Effector CD4-positive, alpha-beta T cell (primary cell): ENCODE results near the gene JAGN1.
"Not testable (repeated sequence)": the region's sequence is repeated elsewhere in the genome, so short reads cannot be mapped to it uniquely, and the experiment has no call there.

ENCODE experiments used
- DNase-seq: peaks from one replicate; pipeline ENCODE4 v3.0.0-alpha.2; 2020
- total RNA-seq: gene quantifications from one replicate; lab custom pipeline; 2026; lab: John Stamatoyannopoulos, UW

The JAGN1 gene
- total RNA-seq, result 12.8 reads per million, percentile 37 among the genes with 10 or more reads in this experiment

GRCh38 chr3:9890249-9891071 is at the start of gene JAGN1:
TSS of gene JAGN1 (plus strand) at chr3:9890610. CDS start at chr3:9890723, 113 bp downstream.
- peak; percentile 87 for DNase-seq

- no peak for DNase-seq
Observed at GRCh38 chr3:9841015-9841414, 49.4 kb upstream of the JAGN1 start.

DNA sequence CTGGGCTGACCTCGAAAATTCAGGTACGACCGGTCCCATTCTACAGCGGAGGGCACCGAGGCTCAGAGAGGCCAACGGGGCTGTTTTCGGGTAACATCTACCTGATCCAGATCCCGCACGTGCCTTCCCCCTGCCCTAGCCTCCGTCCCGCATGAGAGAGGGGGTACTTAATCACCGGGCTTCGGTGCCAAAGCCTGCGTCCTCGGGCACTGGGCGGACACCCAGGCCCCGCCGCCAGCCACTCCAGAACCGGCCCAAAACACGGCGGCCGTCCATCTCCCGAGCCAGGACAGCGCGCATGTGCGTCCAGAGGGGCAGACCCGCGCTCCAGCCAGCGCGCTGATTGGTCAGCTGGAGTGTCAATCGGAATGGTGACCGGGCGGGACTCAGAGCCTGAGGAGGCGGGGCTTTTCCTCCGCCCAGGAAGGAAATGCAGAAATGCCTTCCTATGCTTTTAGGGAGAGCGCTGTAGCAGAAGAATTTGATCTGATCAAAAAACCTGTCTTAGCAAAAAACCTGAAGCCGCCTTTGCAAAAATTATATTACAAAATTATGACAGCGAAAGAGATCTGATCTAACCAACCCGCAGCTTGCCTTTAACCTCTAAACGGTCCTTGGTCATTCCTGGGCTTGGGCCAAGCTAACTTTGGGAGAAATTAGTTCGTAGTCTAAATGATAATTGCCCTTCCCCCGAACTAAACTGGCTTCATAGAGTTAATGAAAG is 46.5 kb upstream of the JAGN1 start, which contains the start of gene RPUSD3:
RPUSD3 (minus strand) TSS at position 294 of the 724 bp plus-strand sequence; CDS start at position 276, 18 bp downstream.
- peak; percentile 98 for DNase-seq

DNA sequence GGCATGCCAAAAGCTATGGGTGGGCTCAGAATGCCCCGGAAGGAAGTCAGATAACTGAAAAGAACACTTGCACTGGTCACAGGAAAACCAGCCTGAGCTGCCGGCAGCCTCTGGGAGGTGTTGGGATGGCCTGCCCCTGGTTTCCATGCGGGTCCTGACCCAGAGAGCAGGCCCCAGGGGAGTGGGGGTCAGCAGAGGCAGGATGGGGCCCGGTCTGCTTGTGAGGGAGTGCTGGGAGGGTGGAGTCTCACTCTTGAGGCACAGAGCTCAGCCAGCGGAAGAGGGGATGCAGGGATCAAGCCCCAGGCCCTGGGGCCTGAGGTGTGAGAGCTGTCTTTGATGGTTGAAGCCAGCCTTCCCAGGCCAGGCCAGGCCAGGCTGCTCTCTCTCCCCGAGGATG is 44.2 kb upstream of the JAGN1 start:
- DNase-seq, result no peak

- DNase-seq, result no peak
Observed at GRCh38 chr3:9846931-9847488, 43.4 kb upstream of the JAGN1 start.

DNA sequence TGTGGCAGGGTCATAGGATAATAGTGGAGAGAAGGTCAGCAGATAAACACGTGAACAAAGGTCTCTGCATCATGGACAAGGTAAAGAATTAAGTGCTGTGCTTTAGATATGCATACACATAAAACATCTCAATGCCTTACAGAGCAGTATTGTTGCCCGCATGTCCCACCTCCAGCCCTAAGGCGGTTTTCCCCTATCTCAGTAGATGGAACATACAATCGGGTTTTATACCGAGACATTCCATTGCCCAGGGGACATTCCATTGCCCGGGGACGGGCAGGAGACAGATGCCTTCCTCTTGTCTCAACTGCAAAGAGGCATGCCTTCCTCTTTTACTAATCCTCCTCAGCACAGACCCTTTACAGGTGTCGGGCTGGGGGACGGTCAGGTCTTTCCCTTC is 42.5 kb upstream of the JAGN1 start:
- not testable (repeated sequence) for DNase-seq

DNA sequence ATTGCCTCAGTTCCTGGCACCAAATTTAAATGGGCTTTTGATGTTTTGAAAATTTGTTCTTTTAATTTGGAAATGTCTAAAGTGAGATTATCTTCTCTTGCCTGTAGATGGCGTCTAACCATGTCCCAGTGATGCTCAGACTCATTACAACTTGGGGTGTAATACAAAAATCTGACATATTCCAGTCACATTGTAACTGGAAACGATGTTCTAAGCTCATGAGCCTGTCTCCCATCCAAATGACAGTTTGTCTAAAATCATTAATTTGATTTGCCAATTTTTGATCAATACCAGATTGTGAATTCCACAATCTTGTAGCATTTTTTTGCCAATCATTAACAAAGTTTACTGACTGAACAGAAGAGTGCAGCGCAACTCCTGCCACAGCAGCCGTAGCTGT is 41.5 kb upstream of the JAGN1 start:
- not testable (repeated sequence) for DNase-seq

- DNase-seq, result not testable (repeated sequence)
Observed at GRCh38 chr3:9851383-9851782, 39.0 kb upstream of the JAGN1 start.

DNA sequence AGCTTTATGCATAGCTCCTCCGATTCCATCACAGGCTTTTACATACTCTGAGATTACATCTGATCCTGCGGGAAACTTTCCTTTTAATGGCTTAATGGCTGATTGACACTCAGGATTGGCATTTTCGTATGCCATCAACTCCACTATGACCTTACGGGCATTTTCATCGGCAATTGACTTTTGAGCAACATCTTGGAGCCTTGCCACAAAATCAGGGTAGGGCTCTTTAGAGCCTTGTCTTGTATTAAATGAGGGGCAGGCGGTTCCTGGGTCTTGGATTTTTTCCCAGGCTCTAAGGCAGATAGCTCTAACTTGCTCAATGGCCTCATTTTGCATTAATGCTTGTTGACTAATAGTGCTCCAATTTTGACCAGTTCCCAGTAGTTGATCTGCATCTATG is 38.5 kb upstream of the JAGN1 start:
- not testable (repeated sequence) for DNase-seq

DNA sequence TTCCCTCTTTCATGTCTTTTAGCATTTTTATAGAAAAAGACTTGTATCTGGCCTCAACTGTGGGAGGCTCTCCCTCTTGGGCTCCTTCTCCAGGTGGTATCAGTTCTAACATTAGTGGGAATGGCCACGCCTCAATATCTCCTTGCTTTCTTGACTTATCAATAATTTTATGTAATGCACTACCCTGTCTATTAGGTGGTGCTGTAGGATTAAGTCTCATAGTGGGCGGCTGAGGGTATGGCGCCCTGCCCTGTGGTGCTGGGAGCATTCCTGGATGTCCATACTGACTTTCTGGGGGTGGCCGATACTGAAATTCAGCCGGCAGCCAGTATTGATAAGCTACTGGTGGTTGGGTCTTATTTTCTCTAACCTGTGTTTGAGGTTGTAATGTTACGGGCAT is 37.9 kb upstream of the JAGN1 start:
- no peak for DNase-seq

DNA sequence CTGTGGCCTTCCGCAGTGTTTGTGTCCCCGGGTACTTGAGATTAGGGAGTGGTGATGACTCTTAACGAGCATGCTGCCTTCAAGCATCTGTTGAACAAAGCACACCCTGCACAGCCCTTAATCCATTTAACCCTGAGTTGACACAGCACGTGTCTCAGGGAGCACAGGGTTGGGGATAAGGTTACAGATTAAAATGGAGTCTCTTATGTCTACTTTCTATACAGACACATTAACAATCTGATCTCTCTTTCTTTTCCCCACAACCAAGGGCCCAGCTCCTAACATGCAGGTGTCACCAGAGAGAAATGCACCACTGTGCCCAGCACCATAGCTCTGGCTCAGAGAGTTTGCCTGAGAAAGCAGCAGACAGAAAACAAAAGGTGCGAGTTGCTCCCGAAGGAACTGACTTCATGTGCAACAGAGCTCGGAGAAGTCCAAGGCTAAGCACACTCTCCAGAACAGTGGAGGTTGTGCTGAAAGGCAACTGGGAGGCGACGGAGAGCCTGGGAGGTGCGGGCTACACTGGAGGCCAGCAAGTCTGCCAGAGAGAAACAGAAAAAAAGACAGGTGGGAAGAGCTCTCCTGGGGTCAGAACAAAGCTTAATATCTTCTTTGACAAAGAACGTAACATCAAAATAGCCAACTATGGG is 36.0 kb upstream of the JAGN1 start:
- DNase-seq, result not testable (repeated sequence)

- DNase-seq, result no peak
Observed at GRCh38 chr3:9855594-9855993, 34.8 kb upstream of the JAGN1 start.

DNA sequence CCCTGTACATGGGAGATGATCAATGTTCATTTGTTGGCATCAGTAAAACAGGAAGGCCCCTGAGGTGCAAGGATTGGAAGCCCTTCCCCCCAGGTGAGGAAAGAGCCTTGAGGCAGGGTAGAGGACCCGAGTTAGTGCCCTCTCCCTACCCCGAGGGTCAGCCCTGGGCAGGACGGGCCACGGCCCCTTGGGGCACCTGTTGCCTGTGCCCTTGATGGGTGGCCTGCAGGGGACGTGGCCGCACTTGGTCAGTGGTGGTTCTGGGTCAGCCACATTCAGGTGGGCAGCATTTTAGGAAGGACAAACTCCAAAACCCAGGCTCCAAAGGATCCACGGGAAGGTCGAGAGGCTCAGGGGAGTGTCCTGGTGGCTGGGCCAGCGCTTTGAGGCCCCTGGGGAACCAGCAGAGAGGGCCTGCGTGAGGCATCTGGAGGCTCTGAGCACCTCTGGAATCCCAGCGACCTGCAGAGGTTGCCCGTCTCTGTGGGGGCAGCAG is 30.8 kb upstream of the JAGN1 start:
- DNase-seq, result no peak

DNA sequence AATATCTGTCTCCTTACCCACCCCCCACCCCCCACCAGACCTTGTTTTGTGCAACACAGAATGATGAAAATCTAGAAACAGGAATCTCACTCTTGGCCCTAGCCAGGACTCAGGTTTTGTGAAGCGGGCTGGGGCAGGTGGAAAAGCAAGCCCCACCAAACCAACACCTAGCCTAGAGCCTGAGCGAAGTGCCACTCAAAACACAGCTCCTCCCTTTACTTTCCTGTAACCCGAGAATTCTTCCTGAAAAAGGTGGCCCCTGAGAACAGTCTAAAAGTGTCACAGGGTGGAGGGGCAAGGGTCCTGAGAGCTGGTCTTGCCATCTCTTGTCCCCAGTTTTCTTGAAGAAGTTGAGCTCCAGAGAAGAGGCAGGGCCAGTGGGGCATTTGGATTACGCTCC is 29.2 kb upstream of the JAGN1 start:
- no peak for DNase-seq

GRCh38 chr3:9861626-9862130 is 28.7 kb upstream of the JAGN1 start:
- DNase-seq, result no peak

DNA sequence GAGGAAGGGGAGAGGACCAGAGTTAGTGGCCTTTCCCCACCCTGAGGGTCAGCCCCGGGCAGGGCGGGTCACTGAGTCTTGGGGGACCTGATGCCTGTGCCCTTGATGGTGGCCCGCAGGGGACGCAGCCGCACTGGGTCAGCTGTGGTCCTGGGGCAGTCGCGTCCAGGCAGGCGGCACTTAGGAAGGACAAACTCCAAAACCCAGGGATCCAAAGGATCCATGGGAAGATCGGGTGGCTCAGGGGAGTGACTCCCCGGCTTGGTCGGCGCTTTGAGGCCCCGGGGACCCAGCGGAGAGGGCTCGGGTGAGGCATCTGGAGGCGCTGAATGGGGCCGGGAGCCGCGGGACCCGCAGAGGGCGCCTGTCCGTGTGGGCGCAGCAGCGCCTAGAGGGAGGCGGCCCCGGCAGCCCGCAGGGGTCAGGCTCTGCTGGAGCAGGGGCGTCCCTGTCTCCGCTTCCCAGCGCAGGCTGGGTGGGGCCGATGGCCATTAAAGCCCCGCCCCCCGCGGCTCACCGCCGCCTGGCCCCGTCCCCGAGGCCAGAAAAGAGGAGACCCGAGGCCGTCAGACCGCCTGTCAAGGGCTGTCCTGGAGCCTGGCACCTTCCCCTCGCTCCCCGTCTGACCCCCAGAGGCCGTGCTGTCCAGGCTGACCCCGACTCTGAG is 27.9 kb upstream of the JAGN1 start:
- no peak for DNase-seq

DNA sequence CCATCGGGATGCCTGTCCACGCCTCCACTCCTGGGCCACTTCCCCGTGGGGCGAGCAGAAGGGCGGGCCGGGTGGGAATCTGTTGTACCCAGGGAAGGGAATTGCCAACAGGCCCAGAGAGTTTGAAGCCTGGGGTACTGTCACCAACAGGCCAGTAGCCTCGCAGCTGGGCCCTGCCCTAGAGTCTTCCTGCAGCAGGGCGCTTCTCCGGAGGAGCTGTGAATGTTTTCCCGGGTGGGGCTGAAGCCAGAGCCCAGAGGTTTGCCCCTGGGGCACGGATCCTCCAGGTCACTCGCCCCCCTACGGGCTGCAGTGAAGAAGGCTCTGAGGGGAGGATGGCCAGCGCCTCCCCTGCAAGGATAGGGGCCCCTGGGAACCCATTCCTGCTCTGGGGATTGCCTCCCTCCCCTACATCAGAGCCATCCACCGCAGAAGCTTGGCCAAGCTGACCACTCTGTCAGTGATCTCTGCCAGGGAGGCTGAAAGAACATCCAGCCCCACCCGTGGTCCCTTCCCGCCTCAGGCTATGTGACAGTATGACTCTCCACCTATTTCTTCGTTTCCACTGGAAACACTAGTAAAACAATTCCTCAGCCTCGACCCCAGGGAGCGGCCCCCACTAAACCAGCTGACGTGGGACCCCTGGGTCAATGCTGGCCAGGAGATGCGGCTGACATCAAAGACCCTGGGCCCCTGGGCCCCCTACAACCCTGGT is 27.2 kb upstream of the JAGN1 start:
- DNase-seq, result no peak

GRCh38 chr3:9864200-9864927 is 26.0 kb upstream of the JAGN1 start:
- no peak for DNase-seq

DNA sequence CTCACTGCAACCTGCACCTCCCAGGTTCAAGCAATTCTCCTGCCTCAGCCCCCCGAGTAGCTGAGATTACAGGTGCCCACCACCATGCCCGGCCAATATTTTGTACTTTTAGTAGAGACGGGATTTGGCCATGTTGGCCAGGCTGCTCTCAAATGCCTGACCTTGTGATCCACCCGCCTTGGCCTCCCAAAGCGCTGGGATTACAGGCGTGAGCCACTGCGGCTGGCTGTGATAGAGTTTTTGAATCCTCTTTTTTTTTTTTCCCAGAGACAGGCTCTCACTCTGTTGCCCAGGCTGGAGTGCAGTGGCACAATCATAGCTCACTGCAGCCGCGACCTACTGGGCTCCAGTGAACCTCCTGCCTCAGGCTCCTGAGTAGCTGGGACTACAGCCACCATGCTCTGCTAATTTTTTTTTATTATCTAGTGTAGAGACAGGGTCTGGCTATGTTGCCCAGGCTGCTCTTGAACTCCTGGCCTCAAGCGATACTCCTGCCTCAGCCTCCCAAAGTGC is 25.2 kb upstream of the JAGN1 start:
- DNase-seq, result not testable (repeated sequence)

GRCh38 chr3:9866639-9867038 is 23.8 kb upstream of the JAGN1 start:
- no peak for DNase-seq
